ENCODE measurements around the gene ACER3.
"Not testable (repeated sequence)": the region's sequence is repeated elsewhere in the genome, so short reads cannot be mapped to it uniquely, and the experiment has no call there.

The ACER3 gene

DNA sequence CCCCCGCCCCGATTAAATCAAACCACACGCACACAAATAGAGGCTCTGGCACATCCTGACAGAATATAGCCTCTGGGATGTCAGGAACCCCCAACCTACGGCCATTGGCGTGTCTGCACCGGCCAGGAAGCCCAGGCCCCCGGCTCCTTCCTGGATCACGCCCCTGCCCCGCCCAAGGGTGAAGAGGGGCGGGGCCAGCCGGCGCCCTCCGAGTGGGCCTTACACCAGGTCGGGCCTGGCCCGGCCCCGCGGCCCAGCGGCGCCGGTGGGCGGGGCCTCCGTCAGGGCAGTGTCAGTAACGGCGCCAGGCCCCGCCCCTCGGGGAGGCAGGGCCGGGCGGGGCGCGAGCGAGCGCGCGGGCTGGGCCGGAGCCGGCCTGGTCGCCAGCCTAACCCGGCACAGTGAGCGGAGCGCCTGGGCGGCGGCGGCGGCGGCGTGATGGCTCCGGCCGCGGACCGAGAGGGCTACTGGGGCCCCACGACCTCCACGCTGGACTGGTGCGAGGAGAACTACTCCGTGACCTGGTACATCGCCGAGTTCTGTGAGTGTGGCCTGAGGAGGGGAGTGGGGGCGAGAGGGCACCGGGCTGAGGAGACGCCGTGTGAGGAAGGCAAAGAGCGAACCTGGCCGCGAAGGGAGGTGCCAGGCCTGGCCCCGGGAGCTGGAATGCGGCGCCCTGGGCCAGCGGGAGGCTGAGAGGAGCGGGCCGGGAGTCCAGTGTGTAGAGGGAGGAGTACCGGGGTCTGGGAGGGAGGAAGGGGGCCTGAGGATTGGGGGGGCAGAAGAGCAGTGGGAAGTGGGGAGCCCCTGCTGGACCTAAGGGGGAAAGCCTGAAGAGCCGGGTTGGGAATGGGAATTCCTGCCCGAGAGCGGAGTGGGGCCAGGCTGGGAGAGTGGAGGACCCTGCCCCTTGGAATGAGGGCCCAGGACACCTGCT, at the start of gene ACER3:
Gene ACER3 (plus strand): TSS at position 380 of the 937 bp plus-strand sequence. CDS start 59 bp downstream, at position 439.
- DNase-seq (ENCODE audit: low read depth): peak; percentile 78

DNA sequence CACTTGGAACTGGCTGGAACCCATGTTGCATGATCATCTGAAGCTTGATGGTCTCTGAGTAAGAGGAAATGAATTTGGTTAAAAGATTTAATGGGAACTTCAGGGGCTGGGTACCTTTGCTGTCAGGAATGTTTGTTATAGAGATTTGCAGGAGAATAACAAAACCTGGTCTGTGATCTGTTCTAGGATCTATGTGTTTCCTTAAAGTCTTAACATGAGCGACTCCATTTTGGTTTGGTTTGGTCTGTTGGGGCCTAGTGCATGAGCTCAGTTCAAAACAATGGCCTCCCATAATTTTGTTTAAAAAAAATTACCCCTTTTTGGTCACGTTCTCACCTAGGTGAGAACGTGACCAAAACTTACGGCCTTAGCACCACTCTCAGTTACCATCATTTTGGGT, 49.5 kb upstream of the ACER3 start:
- DNase-seq (ENCODE audit: low read depth): no peak

DNA sequence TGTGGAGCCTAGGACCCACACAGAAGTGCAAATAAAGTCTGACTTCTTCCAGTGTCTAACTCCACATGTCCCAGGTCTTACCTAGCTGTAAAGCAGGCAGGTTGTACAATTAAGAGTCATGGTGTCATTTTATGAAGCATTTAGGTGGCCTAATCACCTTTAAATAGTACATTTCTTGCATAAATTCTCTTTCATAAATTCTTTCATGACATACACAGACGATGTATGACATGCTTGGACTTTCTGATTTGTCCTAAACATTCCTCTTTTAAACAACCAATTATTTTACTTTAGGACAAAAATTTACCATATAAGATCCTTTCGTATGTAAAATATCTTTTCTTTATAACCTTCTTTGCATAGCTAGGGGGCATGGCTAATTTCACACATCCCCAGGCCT, 46.3 kb upstream of the ACER3 start:
- DNase-seq (ENCODE audit: low read depth): no peak

DNA sequence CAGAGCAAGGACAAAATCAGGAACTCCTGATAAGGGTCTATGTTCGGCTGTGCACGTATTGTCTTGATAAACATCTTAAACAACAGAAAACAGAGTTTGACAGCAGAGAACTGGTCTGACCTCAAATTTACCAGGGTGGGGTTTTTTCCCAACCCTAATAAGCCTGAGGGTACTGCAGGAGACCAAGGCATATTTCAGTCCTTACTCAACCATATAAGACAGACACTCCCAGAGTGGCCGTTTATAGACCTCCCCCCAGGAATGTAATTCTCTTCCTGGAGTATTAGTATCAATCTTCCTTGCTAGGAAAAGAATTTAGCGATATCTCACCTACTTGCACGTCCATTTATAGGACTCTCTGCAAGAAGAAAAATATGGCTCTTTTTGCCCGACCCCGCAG, 45.0 kb upstream of the ACER3 start:
- not testable (repeated sequence) for DNase-seq (ENCODE audit: low read depth)

DNA sequence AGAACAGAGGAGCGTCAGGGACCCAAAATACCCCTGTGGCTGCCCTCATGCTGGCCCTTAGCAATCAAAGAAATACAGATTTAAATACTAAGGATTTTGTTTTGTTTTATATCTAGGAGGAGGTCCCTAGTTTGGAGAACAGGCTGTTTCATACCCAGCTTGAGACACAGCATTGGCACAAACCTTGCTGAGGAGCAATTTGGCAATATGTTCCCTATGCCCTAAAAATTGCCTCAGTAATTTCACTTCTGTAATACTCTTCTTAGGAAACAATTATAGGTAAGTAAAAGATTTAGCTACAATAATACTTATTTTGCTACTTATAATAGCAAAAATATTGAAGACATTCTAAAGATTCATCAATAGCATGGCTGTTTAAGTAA, 40.5 kb upstream of the ACER3 start:
- no peak for DNase-seq (ENCODE audit: low read depth)

DNA sequence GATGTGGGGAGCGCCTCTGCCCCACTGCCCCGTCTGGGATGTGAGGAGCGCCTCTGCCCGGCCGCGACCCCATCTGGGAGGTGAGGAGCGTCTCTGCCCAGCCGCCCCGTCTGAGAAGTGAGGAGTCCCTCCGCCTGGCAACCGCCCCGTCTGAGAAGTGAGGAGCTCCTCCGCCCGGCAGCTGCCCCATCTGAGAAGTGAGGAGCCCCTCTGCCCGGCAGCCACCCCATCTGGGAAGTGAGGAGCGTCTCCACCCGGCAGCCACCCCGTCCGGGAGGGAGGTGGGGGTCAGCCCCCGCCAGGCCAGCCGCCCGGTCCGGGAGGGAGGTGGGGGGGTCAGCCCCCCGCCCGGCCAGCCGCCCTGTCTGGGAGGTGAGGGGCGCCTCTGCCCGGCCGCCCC, 39.3 kb upstream of the ACER3 start:
- not testable (repeated sequence) for DNase-seq (ENCODE audit: low read depth)

DNA sequence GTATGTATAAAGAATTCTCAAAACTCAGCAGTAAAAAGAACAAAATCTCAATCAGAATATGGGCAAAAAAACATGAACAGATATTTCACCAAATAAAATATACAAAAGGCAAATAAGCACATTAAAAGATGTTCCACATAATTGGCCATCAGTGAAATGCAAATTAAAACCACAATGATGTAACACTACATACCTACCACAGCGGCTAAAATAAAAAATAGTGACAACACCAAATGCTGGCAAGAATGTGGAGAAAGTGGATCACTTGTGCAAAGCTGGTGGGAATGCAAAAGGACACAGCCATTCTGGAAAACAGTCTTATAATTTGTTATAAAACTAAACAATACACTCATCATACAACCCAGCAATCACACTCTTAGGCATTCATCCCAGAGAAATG, 38.3 kb upstream of the ACER3 start:
- no peak for DNase-seq (ENCODE audit: low read depth)

DNA sequence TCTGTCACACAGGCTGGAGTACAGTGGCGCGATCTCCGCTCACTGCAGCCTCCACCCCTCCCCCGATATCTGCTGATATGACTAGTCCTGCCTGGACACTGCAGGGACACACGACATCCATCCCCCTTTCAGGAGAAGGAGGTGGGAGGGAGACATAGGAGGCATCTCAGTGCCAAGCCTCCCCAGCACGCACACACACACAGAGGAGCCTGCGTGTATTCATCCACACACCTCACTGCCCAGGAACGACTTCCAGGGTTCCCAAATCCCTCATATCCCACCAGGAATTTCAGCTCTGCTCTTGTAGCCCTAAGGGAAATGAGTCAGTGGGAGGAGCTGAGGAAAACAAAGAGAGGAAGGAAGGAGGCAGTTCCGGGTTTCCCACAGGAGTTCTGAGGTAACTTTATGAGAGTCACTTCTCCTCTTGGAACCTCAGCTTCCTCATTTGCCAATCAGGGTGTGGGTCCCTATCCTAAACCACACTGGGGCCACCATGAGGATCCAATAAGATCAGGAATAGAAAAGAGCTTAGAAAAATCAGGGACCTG, 37.2 kb upstream of the ACER3 start:
- DNase-seq (ENCODE audit: low read depth): no peak

DNA sequence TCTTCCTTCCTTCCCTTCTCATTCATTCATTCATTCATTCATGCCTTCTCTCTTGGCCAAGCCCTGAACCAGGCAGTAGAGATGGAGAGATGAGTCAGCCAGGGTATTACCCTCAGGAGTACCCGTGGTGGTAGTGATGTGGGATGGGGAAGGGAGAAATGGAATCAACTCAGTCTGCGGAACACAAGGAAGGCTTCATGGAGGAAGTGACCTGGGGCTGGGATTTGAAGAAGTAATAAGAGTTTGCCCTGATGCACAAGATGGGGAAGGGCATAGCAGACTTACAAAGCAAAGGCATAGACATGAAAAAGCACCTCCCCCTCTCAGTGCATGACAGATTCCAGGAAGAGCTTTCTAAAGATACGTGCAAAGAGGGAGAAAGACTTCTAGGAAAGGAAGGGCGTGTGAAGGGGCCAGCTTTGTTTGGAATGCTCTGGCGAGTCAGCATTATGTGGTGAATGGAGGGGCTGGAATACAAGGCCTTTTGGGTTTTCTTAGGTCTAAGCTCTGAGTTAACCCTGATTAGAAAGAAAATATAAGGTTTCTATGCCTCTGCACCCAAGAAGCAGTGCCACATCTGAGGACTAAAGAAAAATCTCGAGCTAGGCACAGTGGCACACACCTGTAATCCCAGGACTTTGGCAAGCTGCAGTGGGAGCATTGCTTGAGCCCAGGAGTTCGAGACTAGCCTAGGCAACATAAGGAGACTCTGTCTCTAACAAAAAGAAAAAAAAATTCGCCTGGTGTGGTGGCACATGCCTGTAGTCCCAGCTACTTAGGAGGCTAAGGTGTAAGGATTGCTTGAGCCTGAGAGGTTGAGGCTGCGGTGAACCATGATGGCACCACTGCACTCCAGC, 36.4 kb upstream of the ACER3 start:
- DNase-seq (ENCODE audit: low read depth): no peak

DNA sequence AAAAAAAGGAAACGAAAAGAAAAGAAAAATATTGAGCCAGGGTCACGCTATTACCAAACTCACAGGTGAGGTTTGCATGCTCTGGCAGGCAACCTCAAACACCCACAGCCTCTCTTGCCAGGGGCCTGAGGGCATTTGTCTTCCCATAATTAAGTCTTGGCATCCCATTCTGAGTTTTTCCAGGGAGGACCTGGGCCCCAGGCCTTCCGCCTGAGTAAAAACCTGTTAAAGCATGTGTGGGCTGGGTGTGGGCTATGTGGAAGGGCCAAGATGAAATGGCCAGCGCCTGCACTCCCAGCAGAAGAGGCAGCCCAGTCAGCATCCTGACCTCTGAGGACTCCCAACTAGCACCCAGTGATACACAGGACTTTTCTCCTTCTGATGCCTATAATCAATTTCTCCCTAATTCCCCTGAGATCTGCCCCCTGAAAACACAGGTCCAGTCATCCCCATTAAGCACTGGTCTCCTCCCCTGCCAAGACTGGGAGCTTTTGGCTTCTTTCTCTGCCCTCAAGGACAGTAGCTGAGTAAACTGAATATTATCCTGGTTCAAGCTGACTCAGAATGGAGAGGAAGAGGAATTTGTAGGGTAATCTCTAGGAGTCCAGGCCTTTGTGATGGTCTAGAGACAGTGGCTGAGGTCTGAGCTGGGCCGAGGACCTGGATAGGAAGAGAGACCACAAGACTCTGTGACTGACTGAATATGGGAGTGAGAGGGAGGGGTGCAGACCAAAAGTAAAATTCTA, 35.6 kb upstream of the ACER3 start:
- no peak for DNase-seq (ENCODE audit: low read depth)

DNA sequence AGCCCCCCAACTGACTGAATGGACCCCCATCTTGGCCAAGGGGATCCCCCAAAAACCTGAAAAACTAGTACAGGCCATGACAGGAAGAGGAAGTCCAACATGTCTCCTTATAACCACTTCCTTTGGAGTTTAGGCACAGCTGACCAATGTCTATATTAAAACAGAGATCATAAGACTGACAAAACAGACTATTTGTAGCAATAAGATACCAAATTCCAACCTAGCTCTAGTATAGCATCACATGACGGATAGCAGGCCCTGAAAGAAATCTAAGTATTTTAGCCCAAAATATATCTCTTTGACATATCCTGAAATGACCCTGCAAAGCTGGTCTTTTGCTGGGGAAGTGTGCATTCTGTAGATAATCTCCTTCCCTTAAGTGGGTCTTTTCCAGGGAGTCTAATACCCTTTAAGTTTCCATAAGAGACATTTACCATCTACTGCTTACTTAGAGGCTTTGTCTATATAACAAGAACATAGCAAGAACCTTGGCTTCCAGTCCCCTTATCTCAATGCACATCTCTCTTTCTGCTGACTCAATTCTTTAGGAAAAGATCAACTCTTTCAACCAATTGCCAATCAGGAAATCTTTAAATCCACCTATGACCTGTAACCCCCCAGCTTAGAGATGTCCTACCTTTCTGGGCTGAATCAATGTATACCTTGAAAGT, 34.9 kb upstream of the ACER3 start:
- no peak for DNase-seq (ENCODE audit: low read depth)

DNA sequence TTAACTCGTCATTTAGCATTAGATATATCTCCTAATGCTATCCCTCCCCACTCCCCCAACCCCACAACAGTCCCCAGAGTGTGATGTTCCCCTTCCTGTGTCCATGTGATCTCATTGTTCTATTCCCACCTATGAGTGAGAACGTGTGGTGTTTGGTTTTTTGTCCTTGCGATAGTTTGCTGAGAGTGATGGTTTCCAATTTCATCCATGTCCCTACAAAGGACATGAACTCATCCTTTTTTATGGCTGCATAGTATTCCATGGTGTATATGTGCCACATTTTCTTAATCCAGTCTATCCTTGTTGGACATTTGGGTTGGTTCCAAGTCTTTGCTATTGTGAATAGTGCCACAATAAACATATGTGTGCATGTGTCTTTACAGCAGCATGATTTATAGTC, 34.2 kb upstream of the ACER3 start:
- DNase-seq (ENCODE audit: low read depth): not testable (repeated sequence)

DNA sequence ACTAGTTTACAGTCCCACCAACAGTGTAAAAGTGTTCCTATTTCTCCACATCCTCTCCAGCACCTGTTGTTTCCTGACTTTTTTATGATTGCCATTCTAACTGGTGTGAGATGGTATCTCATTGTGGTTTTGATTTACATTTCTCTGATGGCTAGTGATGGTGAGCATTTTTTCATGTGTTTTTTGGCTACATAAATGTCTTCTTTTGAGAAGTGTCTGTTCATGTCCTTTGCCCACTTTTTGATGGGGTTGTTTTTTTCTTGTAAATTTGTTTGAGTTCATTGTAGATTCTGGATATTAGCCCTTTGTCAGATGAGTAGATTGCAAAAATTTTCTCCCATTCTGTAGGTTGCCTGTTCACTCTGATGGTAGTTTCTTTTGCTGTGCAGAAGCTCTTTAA, 33.7 kb upstream of the ACER3 start:
- not testable (repeated sequence) for DNase-seq (ENCODE audit: low read depth)

DNA sequence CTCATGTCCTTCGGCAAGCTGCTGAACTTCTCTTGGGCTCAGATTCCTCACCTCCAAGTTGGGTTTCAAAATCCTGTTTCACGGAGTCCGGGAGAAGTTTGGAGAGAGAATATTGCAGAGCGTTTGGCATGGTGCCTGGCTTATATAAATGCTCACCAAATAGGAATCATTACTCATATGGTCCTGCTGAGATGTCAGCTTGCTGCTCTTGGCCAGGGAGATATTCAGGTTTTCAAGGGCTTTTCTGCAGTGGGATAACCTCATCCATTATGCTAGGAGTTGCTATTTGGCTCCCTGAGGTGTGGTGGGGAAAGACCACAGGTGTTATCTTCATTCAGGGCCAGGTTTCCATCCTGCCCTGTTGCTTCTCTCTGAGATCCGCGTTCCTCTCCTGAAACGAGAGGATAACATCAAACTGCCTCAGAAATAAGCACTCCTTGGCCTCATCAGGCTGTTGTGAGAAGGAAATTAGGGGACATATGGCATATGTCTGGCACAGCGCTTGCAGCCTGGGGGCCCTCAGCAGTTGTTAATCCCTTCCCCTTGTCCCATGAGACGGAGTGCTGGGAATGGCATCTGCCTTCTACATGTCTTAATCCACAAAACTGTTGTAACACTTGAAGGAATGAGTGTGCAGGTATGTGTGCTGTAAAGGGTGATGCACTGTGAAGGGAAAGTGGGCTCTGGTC, 29.9 kb upstream of the ACER3 start:
- DNase-seq (ENCODE audit: low read depth): no peak

DNA sequence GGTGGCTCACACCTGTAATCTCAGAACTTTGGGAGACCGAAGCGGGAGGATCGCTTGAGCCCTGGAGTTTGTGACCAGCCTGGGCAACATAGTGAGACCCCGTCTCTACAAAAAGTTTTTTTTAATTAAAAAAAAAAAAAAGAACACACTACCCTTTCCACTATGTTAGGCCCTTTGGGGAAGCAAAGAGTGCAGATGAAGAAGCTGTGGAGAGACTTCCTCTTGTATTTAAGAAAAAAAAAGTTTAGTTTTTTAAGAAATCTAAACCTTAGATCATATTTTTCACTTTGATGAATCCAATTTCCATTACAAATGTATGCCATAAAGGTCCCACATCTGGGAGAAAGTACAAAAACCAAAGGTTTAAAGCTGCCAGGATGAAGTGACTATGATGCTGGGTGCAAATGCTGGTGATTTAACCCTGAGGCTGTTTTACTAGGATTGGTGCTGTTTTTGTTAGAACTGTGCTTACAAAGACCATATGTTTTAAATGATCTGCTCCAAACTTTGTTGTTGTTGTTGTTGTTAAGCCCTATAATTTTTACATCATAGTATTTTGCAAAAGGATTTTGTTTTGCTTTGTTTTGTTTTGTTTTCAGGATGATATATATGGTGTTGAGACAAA, 28.9 kb upstream of the ACER3 start:
- DNase-seq (ENCODE audit: low read depth): no peak

DNA sequence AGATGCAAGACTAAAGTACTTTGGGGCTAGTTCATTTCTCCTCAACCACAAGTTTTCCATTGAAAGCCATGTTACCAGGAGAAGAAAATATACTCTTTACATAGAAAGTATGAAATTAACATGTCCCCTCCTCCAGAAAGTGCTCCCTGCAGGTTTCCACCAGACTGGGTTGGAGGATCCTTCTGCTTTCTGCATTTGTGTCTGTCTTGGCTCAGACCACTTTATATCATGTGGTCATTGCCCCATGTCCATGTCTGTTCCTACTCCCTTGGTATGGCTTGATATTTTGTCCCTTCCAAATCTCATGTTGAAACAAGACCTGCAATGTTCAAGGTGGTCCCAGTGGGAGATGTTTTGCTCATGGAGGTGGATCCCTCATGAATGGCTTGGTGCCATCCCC, 28.4 kb upstream of the ACER3 start:
- no peak for DNase-seq (ENCODE audit: low read depth)

DNA sequence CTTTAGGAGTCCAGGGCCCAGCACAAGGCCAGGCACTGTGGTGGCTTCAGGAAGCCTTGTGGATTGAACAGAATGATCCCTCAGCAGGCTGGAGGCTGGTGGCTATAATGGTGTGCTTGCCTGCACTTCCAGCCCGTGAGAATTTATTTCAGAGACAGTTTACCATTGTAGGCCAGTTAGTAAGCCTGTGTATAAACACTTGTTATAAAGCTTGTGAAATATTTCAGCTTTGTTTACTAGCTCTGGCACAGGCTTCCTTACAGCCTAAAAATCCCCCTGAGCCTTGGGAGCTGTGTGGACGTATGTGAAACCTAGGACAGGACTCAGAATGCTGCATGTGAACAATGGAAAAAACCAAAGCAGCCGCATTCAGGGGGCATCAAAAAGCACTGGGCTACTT, 26.6 kb upstream of the ACER3 start:
- no peak for DNase-seq (ENCODE audit: low read depth)

DNA sequence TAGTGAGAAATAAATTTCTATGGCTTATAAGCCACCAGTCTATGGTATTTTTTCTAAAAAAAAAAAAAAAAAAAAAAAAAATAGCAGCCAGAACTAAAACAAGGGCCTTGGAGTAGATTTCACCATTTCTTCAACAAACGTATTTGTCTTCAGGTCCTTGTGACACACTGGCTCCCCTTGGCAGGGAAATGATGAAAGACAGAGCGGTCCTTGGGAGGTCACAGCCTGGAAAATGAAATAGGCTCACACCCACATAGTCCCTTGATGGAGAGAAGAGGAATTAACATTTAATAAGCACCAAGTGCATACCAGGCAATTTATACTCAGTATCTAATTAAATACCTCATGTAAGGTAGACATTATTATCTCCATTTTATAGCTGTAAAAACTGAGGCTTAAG, 25.7 kb upstream of the ACER3 start:
- DNase-seq (ENCODE audit: low read depth): no peak

DNA sequence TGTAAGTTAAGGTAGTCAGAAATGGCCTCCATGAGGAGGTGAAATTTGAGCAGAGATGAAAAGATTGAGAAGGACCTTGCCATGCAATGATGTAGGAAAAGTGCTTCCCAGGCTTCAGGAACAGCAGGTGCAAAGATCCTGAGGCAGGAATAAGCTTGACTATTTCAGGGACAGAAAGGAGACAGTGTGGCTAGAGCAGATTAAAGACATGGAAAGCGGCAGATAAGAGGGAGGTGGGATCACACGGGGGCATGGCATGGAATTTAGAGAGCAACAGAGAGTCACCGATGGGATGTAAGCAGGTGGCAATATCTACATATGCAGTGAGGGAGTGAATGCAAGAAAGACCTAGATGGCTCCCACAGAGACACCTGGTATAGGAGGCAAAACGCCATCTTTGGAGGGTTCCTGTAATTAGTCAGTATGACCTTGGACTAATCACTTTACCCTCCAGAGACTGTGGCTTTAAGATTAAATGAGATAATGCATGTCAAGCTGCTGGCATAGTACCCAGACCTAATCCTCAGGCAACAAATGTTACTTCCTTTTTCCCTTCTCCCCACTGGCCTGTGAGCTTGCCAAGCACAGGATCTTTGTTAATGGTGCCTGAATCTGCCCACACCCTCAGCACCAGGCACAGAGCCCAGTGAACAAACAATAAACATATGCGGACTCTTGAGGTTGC, 24.6 kb upstream of the ACER3 start:
- no peak for DNase-seq (ENCODE audit: low read depth)

All from activated gamma-delta T cell treated with anti-CD3 and anti-CD28 coated beads, Interleukin-2, amount 50 U/mL, for 16 hours (primary cell).